Fibroblast of skin of abdomen (primary cell): ENCODE measurements around the gene PPIP5K2. TPM values are rescaled to one million over a fixed set of nuclear protein-coding genes. Genes with fewer than 3 reads are reported as not detected.
"Not testable (repeated sequence)": the region's sequence is repeated elsewhere in the genome, so short reads cannot be mapped to it uniquely, and the experiment has no call there.

Experiments used
- DNase-seq: peaks from one replicate; pipeline ENCODE4 v3.0.0-alpha.2; 2013
- polyA plus RNA-seq, 2 experiments: library from polyadenylated mRNA; unstranded; fragments of 120-200 nt; gene quantifications; one replicate each; pipeline ENCODE4 v1.2.1, GENCODE V29; 2013; ENCODE audit not compliant: insufficient read length in 2 of 2

Gene PPIP5K2
- polyA plus RNA-seq (2013, experiment 1 of 2; ENCODE audit: insufficient read length): 35.2 TPM
- polyA plus RNA-seq (2013, experiment 2 of 2; ENCODE audit: insufficient read length): 37.7 TPM

GRCh38 chr5:103119765-103120606, at the start of gene PPIP5K2, which contains the start of gene GIN1:
Gene PPIP5K2 (plus strand): TSS chr5:103120301. CDS start chr5:103129590, 9,289 bp downstream.
Gene GIN1 (minus strand): TSS chr5:103120138. CDS start chr5:103108707, 11,431 bp downstream.
- DNase-seq: peak; percentile 99

- DNase-seq: not testable (repeated sequence)
Observed at GRCh38 chr5:103073500-103073899, 46.6 kb upstream of the PPIP5K2 start.

GRCh38 chr5:103075442-103075841, 44.7 kb upstream of the PPIP5K2 start:
- DNase-seq: no peak

GRCh38 chr5:103079796-103080195, 40.3 kb upstream of the PPIP5K2 start:
- DNase-seq: no peak

GRCh38 chr5:103086547-103086946, 33.6 kb upstream of the PPIP5K2 start:
- no peak for DNase-seq

GRCh38 chr5:103089272-103089671, 30.8 kb upstream of the PPIP5K2 start:
- DNase-seq: no peak

GRCh38 chr5:103090791-103091190, 29.3 kb upstream of the PPIP5K2 start:
- no peak for DNase-seq

GRCh38 chr5:103092676-103093075, 27.4 kb upstream of the PPIP5K2 start:
- DNase-seq: no peak

GRCh38 chr5:103093727-103094126, 26.4 kb upstream of the PPIP5K2 start:
- no peak for DNase-seq

- DNase-seq: no peak
Observed at GRCh38 chr5:103094737-103095136, 25.4 kb upstream of the PPIP5K2 start.

- no peak for DNase-seq
Observed at GRCh38 chr5:103098993-103099392, 21.1 kb upstream of the PPIP5K2 start.

GRCh38 chr5:103101079-103101750, 18.9 kb upstream of the PPIP5K2 start:
- DNase-seq: no peak

GRCh38 chr5:103102234-103102633, 17.9 kb upstream of the PPIP5K2 start:
- DNase-seq: no peak

- DNase-seq: no peak
Observed at GRCh38 chr5:103108086-103108485, 12.0 kb upstream of the PPIP5K2 start.

GRCh38 chr5:103109277-103109676, 10.8 kb upstream of the PPIP5K2 start:
- no peak for DNase-seq

GRCh38 chr5:103110403-103110802, 9.7 kb upstream of the PPIP5K2 start:
- no peak for DNase-seq

- no peak for DNase-seq
Observed at GRCh38 chr5:103111468-103111867, 8.6 kb upstream of the PPIP5K2 start.

- no peak for DNase-seq
Observed at GRCh38 chr5:103112910-103113309, 7.2 kb upstream of the PPIP5K2 start.

- no peak for DNase-seq
Observed at GRCh38 chr5:103114440-103114839, 5.7 kb upstream of the PPIP5K2 start.

GRCh38 chr5:103117471-103117991, 2.6 kb upstream of the PPIP5K2 start:
- peak; percentile 12 for DNase-seq

- DNase-seq: no peak
Observed at GRCh38 chr5:103119070-103119764, 884 bp upstream of the PPIP5K2 start.

GRCh38 chr5:103120607-103121200, 603 bp downstream of the PPIP5K2 start:
- DNase-seq: peak; percentile 3
